GM19099 (cell line): Measurements from ENCODE around the gene TMEM239.
A peak's percentile ranks its signal among the peaks of the same experiment; 100 is the strongest.

Experiments used
- POLR2A ChIP-seq: IDR thresholded peaks from 3 replicates; pipeline ENCODE4 v1.6.1; 2011; ENCODE audit warnings: low read depth; ENCODE audit not compliant: insufficient read length; ENCODE audit errors: extremely low read depth

TMEM239 gene

DNA sequence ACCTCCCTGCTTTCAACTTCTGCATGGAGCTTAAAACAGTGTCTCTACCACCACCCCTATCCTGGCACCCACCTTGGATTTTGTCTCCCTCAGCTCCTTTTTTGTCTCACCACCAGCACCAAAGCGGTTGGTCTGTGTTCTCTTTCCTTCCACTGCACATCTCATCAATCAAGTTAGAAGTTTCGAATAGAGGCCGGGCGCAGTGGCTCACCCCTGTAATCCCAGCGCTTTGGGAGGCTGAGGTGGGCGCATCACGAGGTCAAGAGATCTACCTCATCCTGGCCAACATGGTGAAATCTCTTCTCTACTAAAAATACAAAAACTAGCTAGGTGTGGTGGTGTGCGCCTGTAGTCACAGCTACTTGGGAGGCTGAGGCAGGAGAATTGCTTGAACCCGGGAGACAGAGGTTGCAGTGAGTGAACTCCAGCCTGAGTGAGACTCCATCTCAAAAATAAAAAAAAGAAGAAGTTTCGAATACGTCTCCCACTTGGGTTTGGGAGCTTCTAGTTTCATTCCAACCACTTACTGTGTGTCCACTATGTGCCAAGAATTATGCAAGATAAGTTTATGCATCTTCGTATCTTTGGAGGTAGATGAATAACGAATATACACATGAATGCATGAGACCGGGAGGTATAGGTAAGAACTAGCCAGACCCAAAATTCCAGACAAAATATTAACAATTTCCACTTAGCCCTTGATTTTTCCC is 18.4 kb downstream of the TMEM239 start:
- TF ChIP-seq POLR2A, result no peak

DNA sequence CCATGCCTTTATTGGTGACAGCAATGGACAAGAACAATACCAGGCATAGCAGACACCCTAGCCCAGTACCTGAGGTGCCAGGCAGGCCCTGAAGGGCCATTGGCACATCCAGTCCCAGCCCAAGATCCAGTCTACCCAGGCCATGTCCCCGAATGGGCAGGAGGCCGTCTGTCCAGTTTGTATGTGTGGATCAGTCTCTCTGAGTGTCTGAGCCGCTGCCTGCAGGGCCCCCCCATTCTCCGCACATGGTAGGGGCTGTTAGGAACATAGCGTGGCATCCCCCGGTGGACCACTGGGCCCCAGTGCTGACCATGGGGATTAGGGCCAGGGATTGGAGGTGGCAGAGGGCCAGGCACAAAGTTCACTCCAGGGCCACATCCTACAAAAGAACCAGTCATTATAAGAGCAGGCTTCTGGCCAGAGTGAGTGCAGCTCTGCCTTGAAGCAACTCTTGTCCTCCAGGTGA is 19.2 kb downstream of the TMEM239 start:
- TF ChIP-seq POLR2A, result no peak

DNA sequence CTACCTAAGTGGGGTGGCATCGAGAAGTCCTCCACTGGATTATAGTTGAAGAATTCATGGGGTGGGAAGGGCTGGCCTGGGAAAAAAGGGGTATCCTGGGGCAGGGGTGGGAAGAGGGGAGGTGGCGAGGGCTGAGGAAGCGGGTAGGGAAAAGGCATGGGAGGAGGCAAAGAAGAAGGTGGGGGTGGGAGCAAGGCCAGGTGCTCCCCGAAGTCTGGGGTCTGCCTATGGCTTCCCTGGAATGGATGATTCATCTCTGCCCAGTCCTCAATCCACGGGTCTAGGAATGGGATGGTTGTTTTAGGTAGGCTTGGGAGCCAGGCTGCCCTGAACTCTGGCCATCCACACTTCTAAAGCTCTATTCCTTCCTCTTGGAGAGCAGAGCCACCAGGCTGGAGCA is 19.9 kb downstream of the TMEM239 start:
- no peak for TF ChIP-seq POLR2A

DNA sequence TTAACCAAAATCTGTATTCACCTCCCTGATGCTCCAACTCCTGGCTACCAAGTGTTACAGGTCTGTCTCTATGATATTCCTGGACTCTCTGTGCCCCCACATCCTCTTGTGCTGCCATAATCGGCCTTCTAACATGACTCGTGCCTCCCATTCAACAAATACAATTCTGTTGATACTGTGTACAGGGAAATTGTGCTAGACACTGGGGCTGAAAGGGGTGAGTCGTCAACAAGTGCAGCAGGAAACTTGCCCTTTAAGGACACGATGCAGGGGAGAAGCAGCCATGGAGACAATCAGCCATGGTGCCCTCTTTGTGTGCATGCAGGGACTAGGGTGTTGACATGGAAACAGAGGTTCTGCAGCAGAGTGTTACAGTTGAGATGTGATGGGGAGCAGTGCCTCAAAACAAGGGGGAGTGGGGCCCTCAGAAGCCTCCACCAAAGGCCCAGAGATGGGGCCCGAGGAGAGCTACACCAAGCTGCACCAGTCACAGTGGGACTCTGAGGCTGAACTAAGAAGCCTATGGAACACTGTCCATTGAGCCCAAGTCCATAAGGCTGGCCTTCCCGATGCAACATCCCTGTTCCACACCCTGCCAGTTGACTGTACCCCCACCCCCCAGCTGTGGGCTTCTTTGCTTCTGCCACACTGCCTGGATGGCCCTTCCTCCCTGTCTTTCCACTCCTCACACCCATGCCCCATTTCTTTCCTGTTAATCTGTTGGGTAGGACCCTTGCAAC is 21.2 kb downstream of the TMEM239 start:
- no peak for TF ChIP-seq POLR2A

DNA sequence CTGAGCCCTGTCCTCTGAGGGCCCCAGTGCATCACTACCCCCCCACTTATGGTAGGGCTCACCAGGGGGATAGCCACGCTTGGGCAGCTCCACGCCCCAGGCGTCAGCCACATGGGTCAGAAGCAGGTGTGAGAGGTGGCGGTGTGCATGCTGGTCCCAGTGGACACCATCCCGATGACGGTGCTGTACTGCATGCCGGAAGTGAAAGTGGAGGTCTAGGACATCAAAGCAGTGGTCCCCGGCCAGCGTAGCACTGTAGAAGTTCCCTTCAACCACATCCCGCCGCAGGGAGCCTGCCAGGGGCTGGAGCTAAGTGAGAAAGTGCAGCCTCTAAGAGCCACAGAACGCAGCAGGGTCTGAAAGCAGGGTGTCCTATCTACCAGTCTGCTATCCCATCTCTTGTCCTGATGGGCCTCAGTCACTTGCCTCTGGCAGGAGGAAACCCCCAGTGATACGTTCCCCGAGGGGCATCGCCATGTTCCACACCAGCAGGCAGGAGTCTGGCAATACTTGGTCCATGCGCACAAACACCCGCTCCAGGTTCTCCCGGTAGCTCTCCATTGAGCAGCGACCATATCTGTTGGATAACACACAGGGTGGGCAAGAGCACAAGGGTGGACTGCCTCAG is 22.1 kb downstream of the TMEM239 start:
- no peak for TF ChIP-seq POLR2A

DNA sequence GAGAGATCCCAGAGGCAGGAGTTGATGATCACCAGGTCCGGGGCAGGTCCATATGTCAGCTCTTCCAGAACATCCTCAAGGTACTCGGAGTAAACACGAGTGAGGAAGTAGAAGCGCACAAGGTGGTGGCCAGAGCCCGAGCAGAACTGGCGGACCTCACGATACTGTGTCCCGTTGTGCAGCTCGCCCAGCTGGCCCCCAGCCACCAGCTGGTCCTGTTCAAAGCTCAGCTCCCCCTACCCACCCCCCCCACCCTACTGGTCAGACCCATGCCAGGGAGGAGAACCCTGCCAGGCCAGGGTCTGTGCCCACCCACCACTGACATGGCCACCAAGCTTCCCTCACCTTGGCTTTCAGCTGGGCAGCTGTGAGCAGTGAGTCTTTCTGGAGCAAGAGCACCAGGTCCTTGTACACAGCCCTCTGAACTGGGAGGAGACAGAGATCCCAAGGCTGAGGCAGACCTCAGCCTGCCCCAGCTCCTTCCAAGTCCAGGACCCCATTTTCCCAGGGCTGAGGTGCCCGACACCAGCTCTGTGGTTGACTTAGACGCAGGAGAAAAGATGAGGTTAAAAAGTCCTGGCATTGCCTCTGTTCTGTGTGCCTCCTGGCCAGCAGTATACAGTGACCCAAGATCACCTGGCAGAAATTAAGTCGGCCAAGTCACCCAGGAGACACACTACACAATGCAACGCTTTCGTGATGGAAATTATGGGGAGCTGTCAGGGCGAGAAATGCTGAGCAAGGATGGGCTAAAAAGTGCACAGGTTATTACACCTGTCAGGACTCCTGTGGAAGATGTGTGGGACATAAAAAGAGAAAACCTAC is 22.9 kb downstream of the TMEM239 start:
- no peak for TF ChIP-seq POLR2A

DNA sequence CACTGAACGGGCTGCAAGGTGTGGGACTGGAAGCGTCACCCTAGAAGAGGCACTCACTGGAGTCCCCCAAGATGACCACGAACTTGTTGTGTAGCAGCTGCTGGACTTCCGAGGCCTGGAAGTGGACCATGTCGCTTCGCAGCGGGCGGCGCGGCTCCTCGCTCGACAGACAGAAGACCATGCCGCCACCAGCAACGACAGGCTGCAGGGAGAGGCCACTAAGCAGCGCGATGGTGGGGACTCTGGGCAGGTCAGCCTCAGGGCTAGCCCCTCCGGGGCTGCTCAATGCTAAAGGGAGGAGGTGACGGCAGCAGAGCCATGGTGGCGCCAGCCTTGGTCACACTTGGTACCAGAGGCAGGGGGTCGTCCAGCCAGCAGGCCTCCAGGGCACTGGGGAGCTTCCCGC is 23.6 kb downstream of the TMEM239 start:
- TF ChIP-seq POLR2A, result no peak

DNA sequence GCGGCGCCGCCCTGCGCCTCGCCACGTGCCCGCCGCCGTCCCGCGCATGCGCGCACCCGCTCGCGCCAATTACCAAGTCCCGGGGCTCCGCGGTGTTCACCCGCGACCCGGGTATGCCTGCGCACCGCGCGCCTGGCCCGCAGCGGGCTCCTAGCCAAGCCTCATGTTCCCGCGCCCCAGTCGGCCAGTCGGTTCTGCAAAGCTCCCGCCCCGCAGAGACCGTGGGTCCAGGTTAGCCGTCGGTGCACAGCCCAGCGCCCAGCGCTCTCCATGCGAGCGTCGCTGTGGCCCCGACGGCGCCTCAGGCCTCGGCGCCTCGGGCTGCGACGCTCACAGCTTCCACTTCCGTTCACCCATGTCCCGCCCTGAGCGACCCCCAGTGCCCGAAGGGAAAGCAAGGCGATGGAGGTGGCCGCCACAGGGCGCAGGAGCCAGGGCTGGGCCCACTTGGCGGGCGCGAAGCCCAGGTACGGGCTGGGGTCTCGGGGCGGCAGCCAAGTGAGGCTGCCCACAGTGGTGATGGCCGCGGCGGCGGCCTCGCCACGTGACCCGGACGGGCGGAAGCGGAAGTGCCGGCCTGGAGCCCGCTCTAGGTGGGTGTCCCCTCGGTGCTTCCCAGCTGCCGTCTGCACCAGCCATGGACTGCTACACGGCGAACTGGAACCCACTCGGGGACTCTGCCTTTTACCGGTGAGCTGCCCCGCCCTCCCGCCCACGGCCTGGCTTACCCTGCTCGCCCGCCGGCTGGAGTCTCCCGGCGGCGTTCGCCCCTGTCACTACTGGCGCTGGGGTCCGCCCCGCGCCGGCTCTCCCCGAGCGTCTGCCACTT is 24.2 kb downstream of the TMEM239 start, which contains the start of the genes PCED1A and VPS16:
Gene PCED1A (minus strand): TSS at position 518 of the 829 bp plus-strand sequence. CDS start 743 bp downstream, outside the sequence.
Gene VPS16 (plus strand): TSS at position 608 of the 829 bp plus-strand sequence. CDS start 30 bp downstream, at position 638.
- peak; percentile 67 for TF ChIP-seq POLR2A

DNA sequence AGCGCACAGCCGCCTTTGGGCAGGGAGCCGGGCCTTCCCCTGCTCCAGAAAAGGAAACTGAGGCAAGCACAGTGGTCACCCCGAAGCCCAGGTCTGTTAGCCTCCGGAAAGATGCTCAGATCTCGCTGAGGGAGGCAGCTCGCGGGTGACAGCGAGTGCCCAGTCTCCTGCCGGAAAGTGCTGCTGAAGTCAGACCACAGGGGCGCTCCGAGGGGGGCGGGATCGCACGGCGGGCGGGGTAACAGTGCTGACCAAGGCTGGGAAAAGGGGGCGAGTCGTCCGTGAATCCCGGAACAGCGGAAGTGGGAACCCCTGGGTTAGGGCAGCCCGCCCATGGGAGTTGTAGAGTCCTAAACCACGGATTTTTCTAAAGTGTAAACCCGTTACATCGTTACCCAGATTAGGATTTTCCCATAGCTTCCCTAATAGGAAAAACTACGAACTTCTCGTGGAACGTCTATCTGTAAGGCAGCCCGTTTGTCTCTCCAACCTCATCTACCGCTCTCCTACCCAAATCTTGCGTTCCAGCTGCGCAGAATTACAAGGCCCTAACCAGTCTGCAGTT is 24.9 kb downstream of the TMEM239 start:
- TF ChIP-seq POLR2A, result no peak

DNA sequence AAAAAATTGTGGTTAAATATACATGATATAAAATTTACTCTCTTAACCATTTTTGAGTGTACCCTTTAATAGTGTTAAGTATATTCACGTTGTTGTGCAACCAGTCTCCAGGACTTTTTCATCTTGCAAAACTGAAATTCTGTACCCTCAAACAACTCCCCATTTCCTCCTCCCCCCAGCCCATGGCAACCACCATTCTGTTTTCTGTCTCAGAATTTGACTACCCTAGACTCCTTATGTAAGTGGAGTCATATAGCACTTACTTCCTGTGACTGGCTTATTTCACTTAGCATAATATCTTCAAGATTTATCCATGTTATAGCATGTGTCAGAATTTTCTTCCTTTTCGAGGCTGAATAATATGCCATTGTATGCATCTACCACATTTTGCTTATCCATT is 29.4 kb downstream of the TMEM239 start:
- no peak for TF ChIP-seq POLR2A

DNA sequence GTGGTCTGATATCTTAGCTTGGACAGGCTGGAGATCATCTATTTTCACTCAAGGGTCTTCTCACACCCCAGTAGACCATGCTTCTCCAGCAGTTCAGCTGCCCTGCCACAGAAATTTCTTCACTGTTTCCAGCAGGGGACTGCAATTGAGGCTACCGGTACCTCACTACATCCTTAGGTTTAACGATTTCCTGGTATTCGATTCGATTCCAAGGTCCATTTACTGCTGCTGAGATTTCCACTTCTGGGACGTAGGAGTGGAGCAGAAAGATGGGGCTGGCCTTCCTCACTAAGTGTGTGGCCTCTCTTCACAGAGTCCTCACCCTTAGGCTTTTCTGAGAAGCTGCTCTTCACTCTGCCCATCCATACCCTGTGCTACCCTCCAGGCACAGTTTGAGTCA is 30.5 kb downstream of the TMEM239 start:
- TF ChIP-seq POLR2A, result no peak

DNA sequence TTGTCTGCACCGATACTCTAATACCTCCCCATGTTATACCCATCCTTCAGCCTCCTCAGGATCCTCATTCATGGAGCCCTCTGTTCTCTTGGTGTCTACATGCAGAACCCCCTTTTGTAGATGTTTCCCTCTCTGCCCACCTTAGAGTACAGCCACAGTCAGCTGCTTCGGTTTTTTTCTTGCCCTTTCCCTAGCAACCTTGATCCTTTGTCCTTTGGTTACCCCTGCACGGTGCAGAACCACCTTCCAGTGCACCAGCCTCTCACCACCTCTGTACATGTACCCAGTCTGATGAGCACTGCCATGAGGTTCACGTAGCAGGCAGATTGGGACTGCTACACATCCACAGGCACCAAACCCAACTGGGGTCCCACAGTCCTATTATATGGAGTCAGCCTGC is 31.6 kb downstream of the TMEM239 start:
- TF ChIP-seq POLR2A, result no peak

DNA sequence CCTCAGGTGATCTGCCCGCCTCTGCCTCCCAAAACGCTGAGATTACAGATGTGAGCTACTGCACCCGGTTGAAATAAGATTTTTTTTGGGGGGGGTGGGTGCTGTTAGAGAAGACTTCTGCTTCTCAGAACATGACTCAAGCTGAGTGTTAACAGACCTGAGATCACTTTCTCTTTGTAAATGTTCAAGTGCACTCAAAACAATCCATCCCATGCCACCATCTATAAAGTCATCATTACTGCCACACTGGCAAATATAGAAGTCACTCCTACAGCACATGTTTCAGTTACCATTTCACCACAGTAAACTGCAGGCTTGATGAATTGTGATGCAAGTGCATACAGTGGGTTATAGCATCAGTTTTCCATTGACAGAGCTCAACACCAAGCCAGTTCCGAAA is 33.4 kb downstream of the TMEM239 start:
- TF ChIP-seq POLR2A, result no peak

DNA sequence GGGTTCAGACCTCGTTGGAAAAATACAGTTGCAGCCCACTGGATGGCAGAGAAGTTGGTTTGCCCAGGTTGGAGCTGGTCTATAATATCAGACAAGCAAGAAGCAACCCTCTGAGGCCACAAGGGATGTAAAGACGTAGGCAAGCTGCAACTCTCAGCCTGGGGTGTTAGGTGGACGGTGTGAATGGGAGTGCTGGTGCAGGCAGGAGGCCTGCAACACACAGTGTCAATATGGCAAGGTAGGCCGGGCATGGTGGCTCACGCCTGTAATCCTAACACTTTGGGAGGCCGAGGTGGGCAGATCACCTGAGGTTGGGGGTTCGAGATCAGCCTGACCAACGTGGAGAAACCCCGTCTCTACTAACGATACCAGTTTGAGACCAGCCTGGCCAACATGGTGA is 34.9 kb downstream of the TMEM239 start:
- no peak for TF ChIP-seq POLR2A
